Heart right ventricle (tissue), 16 donors: ENCODE results near the gene UTS2R. TPM values are rescaled to one million over a fixed set of nuclear protein-coding genes. Genes with fewer than 3 reads are reported as not detected.

Experiments
- ATAC-seq, 8 donors: fragments of 200-7000 bp; cut with Tn5 transposase; one replicate each; pipeline ENCODE4 v1.9.1; 2020; ENCODE audit warnings: mild to moderate bottlenecking in 8 of 8, moderate library complexity in 8 of 8, moderate number of reproducible peaks in 1 of 8
- DNase-seq, 2 donors: peaks; one replicate each; pipeline ENCODE4 v3.0.0-alpha.2; 2020
- H3K27ac ChIP-seq, 10 donors: fragments of 200-600 bp; sonication (generic) in 2 of 10; one replicate each; pipeline versions ENCODE4 v1.5.0 to v1.8.0; 2020 to 2022; ENCODE audit warnings: mild to moderate bottlenecking in 3 of 10
- H3K27me3 ChIP-seq, 7 donors: fragments of 200-600 bp; one replicate each; pipeline ENCODE4 v1.8.0; 2021 to 2022; ENCODE audit warnings: mild to moderate bottlenecking in 2 of 7
- H3K36me3 ChIP-seq, 9 donors: fragments of 200-600 bp; sonication (generic) in 1 of 9; one replicate each; pipeline versions ENCODE4 v1.5.0 to v1.8.0; 2020 to 2022; ENCODE audit warnings: mild to moderate bottlenecking in 2 of 9
- H3K4me1 ChIP-seq, 9 donors: fragments of 200-600 bp; sonication (generic) in 1 of 9; one replicate each; pipeline versions ENCODE4 v1.5.0 to v1.8.0; 2020 to 2022; ENCODE audit warnings: mild to moderate bottlenecking in 4 of 9
- H3K4me3 ChIP-seq, 10 donors: fragments of 200-600 bp; sonication (generic) in 2 of 10; one replicate each; pipeline versions ENCODE4 v1.5.0 to v1.8.0; 2020 to 2022; ENCODE audit warnings: mild to moderate bottlenecking in 7 of 10, moderate library complexity in 2 of 10
- H3K9me3 ChIP-seq, 11 donors: fragments of 200-600 bp in 10 of 11; sonication (generic) in 2 of 11; one replicate each; pipeline versions ENCODE4 v1.5.0 to v1.8.0; 2013 to 2022; ENCODE audit warnings: mild to moderate bottlenecking in 2 of 11, control low read depth in 1 of 11, moderate library complexity in 1 of 11
- WGBS, 2 donors: extraction: QIAGEN DNeasy Blood & Tissue Kit; methylation state at CpG; one replicate each; pipeline ENCODE4 v1.1.7; 2013; ENCODE audit warnings: inconsistent platforms in 1 of 2; 5-methylcytosine and 5-hydroxymethylcytosine counted together
- intact Hi-C, 10 donors: fragments of 100-400 bp; cut with DNase I; formaldehyde crosslinking; loops; one replicate each; pipeline versions ENCODE4 v1.11.1 to v1.14.2; 2022
- polyA plus RNA-seq, 2 donors: library from polyadenylated mRNA; stranded (reverse); fragments of 200-250 nt; gene quantifications; one replicate each; pipeline ENCODE4 v1.2.3, GENCODE V29; 2013
- total RNA-seq, 10 donors: library from RNA; stranded (reverse); fragmentation: NEBNext Ultra II Directional in 3 of 10; extraction: Animal tissue kit (Norgen Biotek cat#: 25700) in 3 of 10; gene quantifications; one replicate each; pipeline versions ENCODE4 v1.2.1 to v1.2.4, GENCODE V29; 2021 to 2023
- TF ChIP-seq, protein P1 (sequence below), 9 donors: fragments of 200-600 bp; sonication (generic) in 2 of 9; IDR thresholded peaks; one replicate each; pipeline versions ENCODE4 v1.5.0 to v1.8.0; 2021 to 2022; ENCODE audit warnings: antibody characterized with exemption in 9 of 9, mild to moderate bottlenecking in 5 of 9, moderate library complexity in 1 of 9
- donor health status: Arrhythmogenic right ventricular cardiomyopathy.
- donor health status: ischemic (EF 13 %, LVEDD 7.1; RV severe dilation, severe dysfunction).
- donor health status: healthy with polysubstance abuse.
- donor health status: DM: no; HTN: yes; CAD: no.
- donor health status: DM: no; HTN: no; CAD: no.
- donor health status: ischemic (EF 25% LVEDD 6.9; RV normal size, moderate dysfunction).
- donor health status: ischemic (EF 25% LVEDD 5.7; RV mildly dilated, moderate dysfunction).
- donor health status: healthy.
- donor health status: DM: yes; HTN: yes; CAD: no.
- donor health status: Ischemic cardiomyopathy.
- donor health status: ischemic (EF 35%, LVEDD 5.7; RV mildly dilated, moderate dysfunction).
- donor health status: nonischemic (EF 11% LVEDD 7.7; RV severe dilation, severe dysfunction).
- donor health status: DM: yes; HTN: yes; CAD: no.
- donor health status: PGD.
- donor health status: ischemic (EF 29% LVEDD 5.4; RV normal size, mild dysfunction).
- donor health status: nonischemic (EF 23%, LVEDD 6.1; RV moderate dilation, normal function).

Gene UTS2R
- total and polyA plus RNA-seq, 12 donors: 0.04 to 5.9 (median 1.3) TPM; not detected in 1

DNA sequence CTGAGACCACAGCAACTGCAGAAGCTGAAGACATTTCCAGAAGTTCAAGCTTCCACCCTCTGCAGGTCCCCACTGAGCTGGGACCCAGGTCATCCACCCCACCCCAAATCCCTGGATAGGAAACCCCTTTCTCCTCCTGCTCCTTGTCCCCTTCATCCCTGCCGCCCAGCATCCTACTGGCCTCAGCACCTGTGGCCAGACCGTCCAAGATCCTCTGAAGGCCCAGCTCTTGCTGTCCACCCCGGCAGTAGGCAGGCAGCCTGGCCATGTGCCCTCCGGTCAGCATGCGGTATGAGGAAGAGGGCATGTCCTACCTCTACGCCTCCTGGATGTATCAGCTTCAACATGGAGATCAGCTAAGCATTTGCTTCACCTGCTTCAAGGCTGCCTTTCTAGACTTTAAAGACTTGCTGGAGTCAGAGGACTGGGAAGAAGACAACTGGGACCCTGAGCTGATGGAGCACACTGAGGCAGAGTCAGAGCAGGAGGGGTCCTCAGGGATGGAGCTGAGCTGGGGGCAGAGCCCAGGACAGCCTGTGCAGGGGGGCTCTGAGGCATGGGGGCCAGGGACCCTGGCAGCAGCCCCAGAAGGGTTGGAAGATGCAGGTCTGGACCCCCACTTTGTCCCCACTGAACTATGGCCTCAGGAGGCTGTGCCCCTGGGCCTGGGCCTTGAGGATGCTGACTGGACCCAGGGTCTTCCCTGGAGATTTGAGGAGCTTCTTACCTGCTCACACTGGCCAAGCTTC is 9.5 kb upstream of the UTS2R start:
- WGBS, 2 donors: 87 to 97% methylated on average over 6 of the region's 6 CpGs
- peak in 1 of 8 donors; percentile 55 for ATAC-seq
- Histone ChIP-seq H3K9me3 (no peaks in the 10 kb centered on the region), H3K36me3 (no peaks in the 10 kb centered on the region), H3K4me3 (no peak overlapping the region), H3K27ac (no peak overlapping the region), H3K4me1 (no peaks in the 10 kb centered on the region), H3K27me3 (peaks cover 2 to 26% (median 10%) of the 10 kb centered on the region in 7 donors)
- intact Hi-C loops: no loop called here
- DNase-seq: no peak
- TF ChIP-seq, protein P1, sequence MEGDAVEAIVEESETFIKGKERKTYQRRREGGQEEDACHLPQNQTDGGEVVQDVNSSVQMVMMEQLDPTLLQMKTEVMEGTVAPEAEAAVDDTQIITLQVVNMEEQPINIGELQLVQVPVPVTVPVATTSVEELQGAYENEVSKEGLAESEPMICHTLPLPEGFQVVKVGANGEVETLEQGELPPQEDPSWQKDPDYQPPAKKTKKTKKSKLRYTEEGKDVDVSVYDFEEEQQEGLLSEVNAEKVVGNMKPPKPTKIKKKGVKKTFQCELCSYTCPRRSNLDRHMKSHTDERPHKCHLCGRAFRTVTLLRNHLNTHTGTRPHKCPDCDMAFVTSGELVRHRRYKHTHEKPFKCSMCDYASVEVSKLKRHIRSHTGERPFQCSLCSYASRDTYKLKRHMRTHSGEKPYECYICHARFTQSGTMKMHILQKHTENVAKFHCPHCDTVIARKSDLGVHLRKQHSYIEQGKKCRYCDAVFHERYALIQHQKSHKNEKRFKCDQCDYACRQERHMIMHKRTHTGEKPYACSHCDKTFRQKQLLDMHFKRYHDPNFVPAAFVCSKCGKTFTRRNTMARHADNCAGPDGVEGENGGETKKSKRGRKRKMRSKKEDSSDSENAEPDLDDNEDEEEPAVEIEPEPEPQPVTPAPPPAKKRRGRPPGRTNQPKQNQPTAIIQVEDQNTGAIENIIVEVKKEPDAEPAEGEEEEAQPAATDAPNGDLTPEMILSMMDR (IDR thresholded peaks at IDR 0.05): no peak

DNA sequence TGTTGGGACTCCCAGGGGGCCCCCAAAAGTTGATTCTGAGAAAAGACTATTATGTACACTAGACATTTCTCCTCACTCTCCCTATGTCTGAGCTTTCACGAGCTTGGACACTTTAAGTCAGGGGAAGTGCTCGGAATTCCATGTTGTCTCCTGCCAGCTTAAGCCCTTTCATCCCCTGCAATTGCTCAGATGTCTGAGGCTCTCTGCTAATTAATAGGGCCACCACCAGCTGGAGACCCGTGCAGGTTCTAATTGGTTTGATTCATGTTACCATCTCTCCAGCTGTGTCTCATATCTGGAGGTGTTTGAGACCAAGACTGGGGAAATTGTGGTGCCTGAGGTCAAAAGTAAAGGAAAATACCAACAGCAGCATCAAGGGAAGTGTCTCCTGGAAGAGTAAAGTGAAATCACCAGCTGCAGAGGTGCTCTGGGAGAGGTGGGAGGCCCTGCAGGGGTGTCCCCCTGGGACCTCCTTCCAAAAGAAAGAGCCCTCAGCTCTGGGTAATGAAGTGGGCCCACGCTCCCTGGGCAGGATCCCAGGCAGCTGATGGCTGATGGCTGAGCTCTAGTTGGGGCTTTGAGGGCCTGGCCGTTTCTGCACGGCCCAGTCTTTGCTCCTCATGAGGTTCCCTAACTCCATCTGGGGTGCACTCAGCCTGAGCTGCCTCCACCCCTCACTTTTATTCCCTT is 5.8 kb upstream of the UTS2R start:
- DNase-seq (no peak), ATAC-seq (no peak)
- intact Hi-C loops: no loop called here
- peaks cover 0 to 9% (median 3%) of the 10 kb centered on the region in 9 donors for H3K4me1 ChIP-seq
- TF ChIP-seq, protein P1 (IDR thresholded peaks at IDR 0.05): no peak
- no peaks in the 10 kb centered on the region for H3K9me3 ChIP-seq
- no peak overlapping the region for H3K4me3 ChIP-seq
- WGBS, 2 donors: 69 to 73% methylated on average over 6 of the region's 6 CpGs
- no peak overlapping the region for H3K27ac ChIP-seq
- peaks cover 0 to 34% (median 26%) of the 10 kb centered on the region in 7 donors for H3K27me3 ChIP-seq
- H3K36me3 ChIP-seq: no peaks in the 10 kb centered on the region

DNA sequence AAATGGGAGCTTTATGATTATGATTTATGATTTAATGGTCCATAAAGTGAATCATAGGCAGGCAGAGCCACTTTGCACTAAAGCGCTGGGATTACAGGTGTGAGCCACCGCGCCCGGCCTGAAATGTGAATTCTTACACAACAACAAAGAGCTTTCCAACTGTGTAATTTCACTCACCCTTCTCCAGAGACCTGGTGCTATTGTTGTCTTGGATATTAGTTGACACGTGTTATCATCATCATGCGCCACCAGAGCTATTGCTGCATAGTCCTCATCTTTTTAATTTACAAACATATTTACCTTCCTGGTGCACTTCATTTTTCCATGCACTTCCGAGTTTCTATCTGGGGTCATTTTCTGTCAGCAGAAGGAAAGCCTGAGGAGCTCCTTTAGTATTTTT is 4.8 kb upstream of the UTS2R start:
- Histone ChIP-seq H3K27me3 (peaks cover 0 to 44% (median 36%) of the 10 kb centered on the region in 7 donors), H3K27ac (no peak overlapping the region), H3K36me3 (no peaks in the 10 kb centered on the region), H3K9me3 (no peaks in the 10 kb centered on the region), H3K4me1 (peaks cover 0 to 16% (median 12%) of the 10 kb centered on the region in 9 donors), H3K4me3 (no peak overlapping the region)
- WGBS, 2 donors: 71 to 79% methylated on average over 7 of the region's 7 CpGs
- TF ChIP-seq, protein P1 (IDR thresholded peaks at IDR 0.05): no peak
- no peak for ATAC-seq
- DNase-seq: no peak
- intact Hi-C loops: no loop called here

GRCh38 chr17:82367724-82368524 is 3.6 kb upstream of the UTS2R start:
- Histone ChIP-seq H3K4me3 (no peak overlapping the region), H3K36me3 (no peaks in the 10 kb centered on the region), H3K4me1 (peaks cover 0 to 28% (median 21%) of the 10 kb centered on the region in 9 donors), H3K27ac (no peak overlapping the region), H3K9me3 (no peaks in the 10 kb centered on the region), H3K27me3 (peaks cover 0 to 56% (median 48%) of the 10 kb centered on the region in 7 donors)
- DNase-seq: no peak
- intact Hi-C loops: no loop called here
- 85 to 88% methylated on average over 14 of the region's 14 CpGs for WGBS, 2 donors
- no peak for ATAC-seq
- TF ChIP-seq, protein P1 (IDR thresholded peaks at IDR 0.05): no peak
